ENCODE results near the gene METTL22. TPM values are rescaled to one million over a fixed set of nuclear protein-coding genes. Genes with fewer than 3 reads are reported as not detected.

The METTL22 gene
- total and polyA plus RNA-seq, 2 donors from 2014 or later, result 12.0 to 26.2 TPM

GRCh38 chr16:8600144-8600775 lies 21.2 kb upstream of the METTL22 start:
- TF ChIP-seq, protein P1, sequence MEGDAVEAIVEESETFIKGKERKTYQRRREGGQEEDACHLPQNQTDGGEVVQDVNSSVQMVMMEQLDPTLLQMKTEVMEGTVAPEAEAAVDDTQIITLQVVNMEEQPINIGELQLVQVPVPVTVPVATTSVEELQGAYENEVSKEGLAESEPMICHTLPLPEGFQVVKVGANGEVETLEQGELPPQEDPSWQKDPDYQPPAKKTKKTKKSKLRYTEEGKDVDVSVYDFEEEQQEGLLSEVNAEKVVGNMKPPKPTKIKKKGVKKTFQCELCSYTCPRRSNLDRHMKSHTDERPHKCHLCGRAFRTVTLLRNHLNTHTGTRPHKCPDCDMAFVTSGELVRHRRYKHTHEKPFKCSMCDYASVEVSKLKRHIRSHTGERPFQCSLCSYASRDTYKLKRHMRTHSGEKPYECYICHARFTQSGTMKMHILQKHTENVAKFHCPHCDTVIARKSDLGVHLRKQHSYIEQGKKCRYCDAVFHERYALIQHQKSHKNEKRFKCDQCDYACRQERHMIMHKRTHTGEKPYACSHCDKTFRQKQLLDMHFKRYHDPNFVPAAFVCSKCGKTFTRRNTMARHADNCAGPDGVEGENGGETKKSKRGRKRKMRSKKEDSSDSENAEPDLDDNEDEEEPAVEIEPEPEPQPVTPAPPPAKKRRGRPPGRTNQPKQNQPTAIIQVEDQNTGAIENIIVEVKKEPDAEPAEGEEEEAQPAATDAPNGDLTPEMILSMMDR (IDR thresholded peaks at IDR 0.05; ENCODE audit: borderline replicate concordance, extremely low read depth, insufficient read depth), result no peak
- H3K36me3 ChIP-seq (ENCODE audit: control insufficient read depth in 2 of 3, insufficient read depth in 3 of 3, low read length in 3 of 3), result no peaks in the 10 kb centered on the region
- no peaks in the 10 kb centered on the region for H3K4me1 ChIP-seq (ENCODE audit: control insufficient read depth in 2 of 3, insufficient read depth in 2 of 3, low read depth in 1 of 3, low read length in 3 of 3)
- FAIRE-seq (no peak), DNase-seq (peak in 1 of 5 donors; percentile 24)
- intact Hi-C loops (cut with DNase I), result no loop called here
- H3K4me3 ChIP-seq (ENCODE audit: low read length in 3 of 3), result no peak overlapping the region
- H3K27ac ChIP-seq (ENCODE audit: low read depth in 2 of 2, low read length in 2 of 2), result no peak overlapping the region
- H3K9me3 ChIP-seq (ENCODE audit: control insufficient read depth in 2 of 3, insufficient read depth in 1 of 3, low read length in 3 of 3), result peaks cover 0 to 17% (median 2%) of the 10 kb centered on the region in 3 donors
- H3K27me3 ChIP-seq (ENCODE audit: control insufficient read depth, insufficient read depth, low read length), result no peaks in the 10 kb centered on the region
- H3K9ac ChIP-seq (ENCODE audit: low read length in 3 of 3), result no peak overlapping the region

DNA sequence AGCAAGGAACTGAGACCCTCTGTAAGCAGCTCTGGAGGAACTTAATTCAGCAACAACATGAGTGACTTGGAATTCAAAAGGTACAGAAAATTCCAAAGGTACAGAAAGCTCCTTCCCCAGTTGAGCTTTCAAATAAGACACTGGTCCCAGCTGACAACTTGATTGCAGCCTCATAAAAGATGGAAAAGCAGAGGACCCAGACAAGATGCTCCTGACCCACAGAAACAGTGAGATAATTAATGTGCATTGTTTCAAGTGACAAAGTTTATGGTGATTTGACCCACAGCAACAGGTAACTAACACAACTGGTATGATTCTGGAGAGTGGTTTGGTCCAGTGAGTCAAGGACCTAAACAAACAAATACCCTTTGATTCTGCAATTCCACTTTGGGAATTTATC lies 15.9 kb upstream of the METTL22 start:
- Histone ChIP-seq H3K27me3 (ENCODE audit: control insufficient read depth, insufficient read depth, low read length) (no peaks in the 10 kb centered on the region), H3K9ac (ENCODE audit: low read length in 3 of 3) (no peak overlapping the region), H3K9me3 (ENCODE audit: control insufficient read depth in 2 of 3, insufficient read depth in 1 of 3, low read length in 3 of 3) (no peaks in the 10 kb centered on the region), H3K27ac (ENCODE audit: low read depth in 2 of 2, low read length in 2 of 2) (no peak overlapping the region), H3K4me3 (ENCODE audit: low read length in 3 of 3) (no peak overlapping the region), H3K36me3 (ENCODE audit: control insufficient read depth in 2 of 3, insufficient read depth in 3 of 3, low read length in 3 of 3) (no peaks in the 10 kb centered on the region), H3K4me1 (ENCODE audit: control insufficient read depth in 2 of 3, insufficient read depth in 2 of 3, low read depth in 1 of 3, low read length in 3 of 3) (no peaks in the 10 kb centered on the region)
- no peak for DNase-seq
- FAIRE-seq, result no peak
- intact Hi-C loops (cut with DNase I), result no loop called here
- TF ChIP-seq, protein P1 (IDR thresholded peaks at IDR 0.05; ENCODE audit: borderline replicate concordance, extremely low read depth, insufficient read depth), result no peak

GRCh38 chr16:8607214-8607613 lies 14.3 kb upstream of the METTL22 start:
- TF ChIP-seq, protein P1 (IDR thresholded peaks at IDR 0.05; ENCODE audit: borderline replicate concordance, extremely low read depth, insufficient read depth), result no peak
- H3K9ac ChIP-seq (ENCODE audit: low read length in 3 of 3), result no peak overlapping the region
- FAIRE-seq (no peak), DNase-seq (peak in 2 of 5 donors; percentile 5 to 20)
- H3K4me1 ChIP-seq (ENCODE audit: control insufficient read depth in 2 of 3, insufficient read depth in 2 of 3, low read depth in 1 of 3, low read length in 3 of 3), result no peaks in the 10 kb centered on the region
- H3K9me3 ChIP-seq (ENCODE audit: control insufficient read depth in 2 of 3, insufficient read depth in 1 of 3, low read length in 3 of 3), result no peaks in the 10 kb centered on the region
- no peaks in the 10 kb centered on the region for H3K27me3 ChIP-seq (ENCODE audit: control insufficient read depth, insufficient read depth, low read length)
- intact Hi-C loops (cut with DNase I), result no loop called here
- no peaks in the 10 kb centered on the region for H3K36me3 ChIP-seq (ENCODE audit: control insufficient read depth in 2 of 3, insufficient read depth in 3 of 3, low read length in 3 of 3)
- H3K4me3 ChIP-seq (ENCODE audit: low read length in 3 of 3), result no peak overlapping the region
- H3K27ac ChIP-seq (ENCODE audit: low read depth in 2 of 2, low read length in 2 of 2), result no peak overlapping the region

DNA sequence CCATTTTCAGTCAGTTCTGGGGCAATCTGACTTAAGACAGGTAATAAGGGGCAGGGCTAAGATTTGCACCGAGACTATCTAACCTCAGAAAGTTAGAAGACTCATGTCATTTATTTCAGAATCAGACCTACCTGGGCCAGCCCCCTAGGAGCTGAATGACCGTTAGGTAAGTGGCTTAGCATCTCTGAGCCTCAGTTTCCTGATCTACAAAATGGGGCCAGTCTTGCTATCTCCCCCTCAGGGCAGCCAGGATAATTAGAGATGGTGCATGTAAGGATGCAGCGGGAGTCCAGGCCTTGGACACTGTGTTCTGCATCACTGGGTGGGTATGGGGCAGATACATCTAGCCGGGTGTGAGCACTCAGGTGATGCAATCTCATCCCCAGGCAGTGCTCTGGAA lies 10.4 kb upstream of the METTL22 start:
- no peak overlapping the region for H3K9ac ChIP-seq (ENCODE audit: low read length in 3 of 3)
- no peak overlapping the region for H3K4me3 ChIP-seq (ENCODE audit: low read length in 3 of 3)
- TF ChIP-seq, protein P1 (IDR thresholded peaks at IDR 0.05; ENCODE audit: borderline replicate concordance, extremely low read depth, insufficient read depth), result no peak
- no peak for DNase-seq
- no peaks in the 10 kb centered on the region for H3K9me3 ChIP-seq (ENCODE audit: control insufficient read depth in 2 of 3, insufficient read depth in 1 of 3, low read length in 3 of 3)
- no peaks in the 10 kb centered on the region for H3K4me1 ChIP-seq (ENCODE audit: control insufficient read depth in 2 of 3, insufficient read depth in 2 of 3, low read depth in 1 of 3, low read length in 3 of 3)
- intact Hi-C loops (cut with DNase I), result no loop called here
- no peak for FAIRE-seq
- no peaks in the 10 kb centered on the region for H3K27me3 ChIP-seq (ENCODE audit: control insufficient read depth, insufficient read depth, low read length)
- no peaks in the 10 kb centered on the region for H3K36me3 ChIP-seq (ENCODE audit: control insufficient read depth in 2 of 3, insufficient read depth in 3 of 3, low read length in 3 of 3)
- no peak overlapping the region for H3K27ac ChIP-seq (ENCODE audit: low read depth in 2 of 2, low read length in 2 of 2)
